Tibial nerve (tissue), 4 donors: ENCODE data around the gene SLIT3. TPM values are rescaled to one million over a fixed set of nuclear protein-coding genes. Genes with fewer than 3 reads are reported as not detected.

Experiments
- DNase-seq, 2 donors: peaks; one replicate each; pipeline ENCODE4 v3.0.0-alpha.2; 2019; ENCODE audit warnings: low spot score in 2 of 2
- H3K27ac ChIP-seq, 4 donors: fragments of 200-600 bp; sonication (generic) in 3 of 4; one replicate each; pipeline ENCODE4 v1.5.1; 2017 to 2019; ENCODE audit warnings: mild to moderate bottlenecking in 1 of 4
- H3K27me3 ChIP-seq, 2 donors: fragments of 200-600 bp; sonication (generic) in 1 of 2; one replicate each; pipeline versions ENCODE4 v1.5.1 to v1.6.0; 2017 to 2019
- H3K36me3 ChIP-seq, 3 donors: fragments of 200-600 bp; sonication (generic); one replicate each; pipeline ENCODE4 v1.5.1; 2018 to 2019
- H3K4me1 ChIP-seq, 4 donors: fragments of 200-600 bp; sonication (generic) in 3 of 4; one replicate each; pipeline ENCODE4 v1.5.1; 2017 to 2019
- H3K4me3 ChIP-seq, 4 donors: fragments of 200-600 bp; sonication (generic) in 3 of 4; one replicate each; pipeline ENCODE4 v1.5.1; 2017 to 2019; ENCODE audit warnings: mild to moderate bottlenecking in 1 of 4, moderate library complexity in 1 of 4
- H3K9me3 ChIP-seq, 4 donors: fragments of 200-600 bp; sonication (generic) in 3 of 4; one replicate each; pipeline ENCODE4 v1.5.1; 2017 to 2019
- EP300 ChIP-seq, 2 donors: sonication (generic); formaldehyde crosslinking; IDR thresholded peaks; one replicate each; pipeline ENCODE4 v1.6.1; 2017; ENCODE audit warnings: antibody characterized with exemption in 2 of 2, mild to moderate bottlenecking in 1 of 2
- POLR2A ChIP-seq, 2 donors: fragments of 450-650 bp; IDR thresholded peaks; one replicate each; pipeline ENCODE4 v1.6.1; 2017; ENCODE audit warnings: antibody characterized with exemption in 2 of 2, mild to moderate bottlenecking in 2 of 2, moderate library complexity in 2 of 2
- WGBS, 2 donors: methylation state at CpG; one replicate each; pipeline ENCODE4 v1.1.5; 2018; 5-methylcytosine and 5-hydroxymethylcytosine counted together
- total RNA-seq, 4 donors: library from RNA; depleted of rRNA; stranded (reverse); fragments of >200 nt; gene quantifications; one replicate each; pipeline ENCODE4 v1.1.0, GENCODE V29; 2016
- TF ChIP-seq, protein P1 (sequence below), 5 experiments: fragments of 200-600 bp in 3 of 5; fragments of 450-650 bp in 2 of 5; sonication (generic) in 3 of 5; IDR thresholded peaks; one replicate each; pipeline ENCODE4 v1.5.1; 2016 to 2019; ENCODE audit warnings: antibody characterized with exemption in 5 of 5, mild to moderate bottlenecking in 3 of 5, moderate library complexity in 2 of 5

The SLIT3 gene
- total RNA-seq, 4 donors from 2014 or later: 16.6 to 39.0 (median 20.2) TPM

GRCh38 chr5:168790002-168790635 lies 510.8 kb downstream of the SLIT3 start:
- WGBS, 2 donors: 60 to 69% methylated on average over 4 to 5 of the region's 5 CpGs
- no peaks in the 10 kb centered on the region for H3K27me3 ChIP-seq
- H3K27ac ChIP-seq: no peak overlapping the region
- no peaks in the 10 kb centered on the region for H3K36me3 ChIP-seq
- TF ChIP-seq, protein P1, sequence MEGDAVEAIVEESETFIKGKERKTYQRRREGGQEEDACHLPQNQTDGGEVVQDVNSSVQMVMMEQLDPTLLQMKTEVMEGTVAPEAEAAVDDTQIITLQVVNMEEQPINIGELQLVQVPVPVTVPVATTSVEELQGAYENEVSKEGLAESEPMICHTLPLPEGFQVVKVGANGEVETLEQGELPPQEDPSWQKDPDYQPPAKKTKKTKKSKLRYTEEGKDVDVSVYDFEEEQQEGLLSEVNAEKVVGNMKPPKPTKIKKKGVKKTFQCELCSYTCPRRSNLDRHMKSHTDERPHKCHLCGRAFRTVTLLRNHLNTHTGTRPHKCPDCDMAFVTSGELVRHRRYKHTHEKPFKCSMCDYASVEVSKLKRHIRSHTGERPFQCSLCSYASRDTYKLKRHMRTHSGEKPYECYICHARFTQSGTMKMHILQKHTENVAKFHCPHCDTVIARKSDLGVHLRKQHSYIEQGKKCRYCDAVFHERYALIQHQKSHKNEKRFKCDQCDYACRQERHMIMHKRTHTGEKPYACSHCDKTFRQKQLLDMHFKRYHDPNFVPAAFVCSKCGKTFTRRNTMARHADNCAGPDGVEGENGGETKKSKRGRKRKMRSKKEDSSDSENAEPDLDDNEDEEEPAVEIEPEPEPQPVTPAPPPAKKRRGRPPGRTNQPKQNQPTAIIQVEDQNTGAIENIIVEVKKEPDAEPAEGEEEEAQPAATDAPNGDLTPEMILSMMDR (IDR thresholded peaks at IDR 0.05): no peak
- TF ChIP-seq POLR2A (IDR thresholded peaks at IDR 0.05) (no peak), EP300 (IDR thresholded peaks at IDR 0.05) (peak in 1 of 2 donors; percentile 6)
- H3K4me3 ChIP-seq: no peak overlapping the region
- H3K9me3 ChIP-seq: no peaks in the 10 kb centered on the region
- H3K4me1 ChIP-seq: no peaks in the 10 kb centered on the region
- DNase-seq: peak in 1 of 2 donors; percentile 18

GRCh38 chr5:168788786-168789185 lies 512.2 kb downstream of the SLIT3 start:
- TF ChIP-seq, protein P1 (IDR thresholded peaks at IDR 0.05): no peak
- TF ChIP-seq EP300 (IDR thresholded peaks at IDR 0.05) (no peak), POLR2A (IDR thresholded peaks at IDR 0.05) (no peak)
- Histone ChIP-seq H3K4me3 (no peak overlapping the region), H3K27ac (no peak overlapping the region), H3K9me3 (no peaks in the 10 kb centered on the region), H3K27me3 (no peaks in the 10 kb centered on the region), H3K4me1 (no peaks in the 10 kb centered on the region), H3K36me3 (no peaks in the 10 kb centered on the region)
- 77 to 78% methylated on average over 3 of the region's 3 CpGs for WGBS, 2 donors
- no peak for DNase-seq

GRCh38 chr5:168788107-168788506 lies 512.8 kb downstream of the SLIT3 start:
- Histone ChIP-seq H3K27ac (no peak overlapping the region), H3K9me3 (no peaks in the 10 kb centered on the region), H3K36me3 (peaks cover 0 to 5% (median 0%) of the 10 kb centered on the region in 3 donors), H3K27me3 (no peaks in the 10 kb centered on the region), H3K4me1 (no peaks in the 10 kb centered on the region), H3K4me3 (no peak overlapping the region)
- TF ChIP-seq EP300 (IDR thresholded peaks at IDR 0.05) (no peak), POLR2A (IDR thresholded peaks at IDR 0.05) (no peak)
- TF ChIP-seq, protein P1 (IDR thresholded peaks at IDR 0.05): no peak
- 81 to 84% methylated on average over 4 of the region's 4 CpGs for WGBS, 2 donors
- no peak for DNase-seq

GRCh38 chr5:168786147-168786546 lies 514.8 kb downstream of the SLIT3 start:
- Histone ChIP-seq H3K27ac (no peak overlapping the region), H3K4me1 (no peaks in the 10 kb centered on the region), H3K36me3 (peaks cover 0 to 5% (median 0%) of the 10 kb centered on the region in 3 donors), H3K4me3 (no peak overlapping the region), H3K27me3 (no peaks in the 10 kb centered on the region), H3K9me3 (no peaks in the 10 kb centered on the region)
- no peak for DNase-seq
- TF ChIP-seq, protein P1 (IDR thresholded peaks at IDR 0.05): no peak
- TF ChIP-seq EP300 (IDR thresholded peaks at IDR 0.05) (no peak), POLR2A (IDR thresholded peaks at IDR 0.05) (no peak)
- 79 to 80% methylated on average over 3 of the region's 3 CpGs for WGBS, 2 donors

DNA sequence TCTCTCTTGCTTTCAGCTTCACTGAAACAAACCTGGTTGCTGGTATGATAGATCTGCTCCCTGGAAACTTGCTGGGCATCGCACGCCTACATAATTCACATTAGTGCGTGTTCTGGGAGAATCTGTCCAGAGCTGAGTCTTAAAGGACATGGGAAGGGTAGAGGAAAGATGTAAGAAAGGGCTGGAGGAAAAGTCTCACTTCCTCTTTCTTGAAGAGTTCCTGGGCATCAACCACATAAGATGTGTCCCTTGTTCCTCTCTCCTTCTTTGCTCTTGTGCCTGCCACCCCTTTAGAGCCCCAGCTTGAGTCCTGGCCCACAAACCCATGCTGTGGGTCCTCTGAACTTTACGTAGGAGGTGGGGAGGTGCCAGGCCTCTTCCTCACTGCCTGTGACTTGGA lies 516.5 kb downstream of the SLIT3 start:
- no peaks in the 10 kb centered on the region for H3K4me1 ChIP-seq
- no peak for DNase-seq
- TF ChIP-seq, protein P1 (IDR thresholded peaks at IDR 0.05): no peak
- TF ChIP-seq EP300 (IDR thresholded peaks at IDR 0.05) (no peak), POLR2A (IDR thresholded peaks at IDR 0.05) (no peak)

More for the DNA sequence above, 516.5 kb downstream of the SLIT3 start:
- Histone ChIP-seq H3K4me3 (no peak overlapping the region), H3K27ac (no peak overlapping the region), H3K36me3 (peaks cover 0 to 5% (median 0%) of the 10 kb centered on the region in 3 donors), H3K9me3 (no peaks in the 10 kb centered on the region), H3K27me3 (no peaks in the 10 kb centered on the region)
- 89 to 90% methylated on average over 4 of the region's 4 CpGs for WGBS, 2 donors
